H9 (cell line): ENCODE results near the gene CETP. TPM values are rescaled to one million over a fixed set of nuclear protein-coding genes. Genes with fewer than 3 reads are reported as not detected.

Experiments
- DNase-seq: peaks from one replicate; pipeline ENCODE4 v3.0.0-alpha.2; 2017
- H2AFZ ChIP-seq: one replicate; pipeline ENCODE4 v1.6.1; 2013; ENCODE audit warnings: mild to moderate bottlenecking, low read length, control low read depth, moderate library complexity
- H2AK5ac ChIP-seq: 2 replicates; pipeline ENCODE4 v1.6.1; 2013; ENCODE audit warnings: low read length, control low read depth, mixed read lengths; ENCODE audit not compliant: insufficient read length
- H2BK120ac ChIP-seq: one replicate; pipeline ENCODE4 v1.6.1; 2013; ENCODE audit warnings: low read depth, mild to moderate bottlenecking, low read length, control low read depth, inconsistent platforms; ENCODE audit not compliant: poor library complexity, severe bottlenecking
- H2BK12ac ChIP-seq: 2 replicates; pipeline ENCODE4 v1.6.1; 2013; ENCODE audit warnings: low read length, control low read depth, mixed read lengths, low read depth; ENCODE audit not compliant: insufficient read length
- H2BK15ac ChIP-seq: 2 replicates; pipeline ENCODE4 v1.6.1; 2013; ENCODE audit warnings: low read depth, low read length, control low read depth
- H2BK20ac ChIP-seq: one replicate; pipeline ENCODE4 v1.6.1; 2013; ENCODE audit warnings: low read depth, mild to moderate bottlenecking, low read length, control low read depth, inconsistent platforms; ENCODE audit not compliant: poor library complexity, severe bottlenecking
- H2BK5ac ChIP-seq: 2 replicates; pipeline ENCODE4 v1.6.1; 2013; ENCODE audit warnings: low read length, control low read depth, mixed read lengths; ENCODE audit not compliant: insufficient read length
- H3K14ac ChIP-seq: 2 replicates; pipeline ENCODE4 v1.6.1; 2013; ENCODE audit warnings: low read length, control low read depth; ENCODE audit not compliant: insufficient read depth
- H3K18ac ChIP-seq: 2 replicates; pipeline ENCODE4 v1.6.1; 2013; ENCODE audit warnings: low read depth, mild to moderate bottlenecking, mixed read lengths, low read length, control low read depth; ENCODE audit not compliant: insufficient read length
- H3K23ac ChIP-seq: 2 replicates; pipeline ENCODE4 v1.6.1; 2013; ENCODE audit warnings: low read length, control low read depth, mixed read lengths, low read depth; ENCODE audit not compliant: insufficient read length
- H3K23me2 ChIP-seq: 2 replicates; pipeline ENCODE4 v1.6.1; 2013; ENCODE audit warnings: low read depth, mild to moderate bottlenecking, mixed read lengths, low read length, control low read depth; ENCODE audit not compliant: insufficient read length, poor library complexity, severe bottlenecking
- H3K27ac ChIP-seq: 2 replicates; pipeline ENCODE4 v1.5.1; 2013; ENCODE audit warnings: low read length, control low read depth, mixed read lengths, low read depth; ENCODE audit not compliant: insufficient read length
- H3K27me3 ChIP-seq: 2 replicates; pipeline ENCODE4 v1.6.1; 2013; ENCODE audit warnings: low read length, control low read depth, inconsistent platforms; ENCODE audit not compliant: insufficient read depth
- H3K4ac ChIP-seq: 2 replicates; pipeline ENCODE4 v1.6.1; 2013; ENCODE audit warnings: low read depth, mild to moderate bottlenecking, control low read depth, inconsistent platforms, low read length, moderate library complexity
- H3K4me1 ChIP-seq: 2 replicates; pipeline ENCODE4 v1.6.1; 2013; ENCODE audit warnings: low read length, control low read depth, inconsistent platforms; ENCODE audit not compliant: insufficient read depth
- H3K4me2 ChIP-seq: 2 replicates; pipeline ENCODE4 v1.6.1; 2013; ENCODE audit warnings: low read length, control low read depth, mixed read lengths; ENCODE audit not compliant: insufficient read length, insufficient read depth
- H3K56ac ChIP-seq: 2 replicates; pipeline ENCODE4 v1.6.1; 2013; ENCODE audit warnings: low read depth, mild to moderate bottlenecking, mixed read lengths, low read length, control low read depth; ENCODE audit not compliant: insufficient read length
- H3K79me1 ChIP-seq: 2 replicates; pipeline ENCODE4 v1.6.1; 2013; ENCODE audit warnings: low read depth, mild to moderate bottlenecking, moderate library complexity, low read length, control low read depth, inconsistent platforms; ENCODE audit not compliant: insufficient read depth, poor library complexity, severe bottlenecking
- H3K79me2 ChIP-seq: 2 replicates; pipeline ENCODE4 v1.6.1; 2013; ENCODE audit warnings: low read length, control low read depth, inconsistent platforms; ENCODE audit not compliant: insufficient read depth
- H3K9ac ChIP-seq: 2 replicates; pipeline ENCODE4 v1.6.1; 2013; ENCODE audit warnings: low read length, control low read depth, mixed read lengths; ENCODE audit not compliant: insufficient read length; ENCODE audit errors: extremely low read depth
- H3K9me3 ChIP-seq: one replicate; pipeline ENCODE4 v1.6.1; 2013; ENCODE audit warnings: low read depth, low read length, inconsistent platforms; ENCODE audit not compliant: control insufficient read depth
- H3T11ph ChIP-seq: one replicate; pipeline ENCODE4 v1.6.1; 2013; ENCODE audit warnings: mild to moderate bottlenecking, low read length, control low read depth, inconsistent platforms
- H4K20me1 ChIP-seq: one replicate; pipeline ENCODE4 v1.6.1; 2013; ENCODE audit not compliant: control insufficient read depth, insufficient read length, insufficient read depth
- H4K5ac ChIP-seq: 2 replicates; pipeline ENCODE4 v1.6.1; 2013; ENCODE audit warnings: low read depth, mild to moderate bottlenecking, mixed read lengths, low read length, control low read depth; ENCODE audit not compliant: insufficient read length
- H4K8ac ChIP-seq: replicated peaks from 2 replicates; pipeline ENCODE4 v1.6.1; 2013; ENCODE audit warnings: low read length, control low read depth, mixed read lengths, low read depth; ENCODE audit not compliant: insufficient read length
- H4K91ac ChIP-seq: 2 replicates; pipeline ENCODE4 v1.6.1; 2013; ENCODE audit warnings: low read depth, mild to moderate bottlenecking, moderate library complexity, mixed read lengths, low read length, control low read depth; ENCODE audit not compliant: insufficient read length
- H3K27ac Mint-ChIP-seq, 3 experiments: 2 replicates in 2 of 3; 3 replicates in 1 of 3; pipeline ENCODE4 v1.8.0; 2020 to 2021; ENCODE audit warnings: mixed read lengths in 3 of 3, mild to moderate bottlenecking in 1 of 3, moderate library complexity in 1 of 3
- H3K27me3 Mint-ChIP-seq: 2 replicates; pipeline ENCODE4 v1.8.0; 2021; ENCODE audit warnings: low read depth, mild to moderate bottlenecking, moderate library complexity, mixed read lengths
- H3K36me3 Mint-ChIP-seq, 3 experiments: 2 replicates in 2 of 3; 3 replicates in 1 of 3; pipeline ENCODE4 v1.8.0; 2020 to 2021; ENCODE audit warnings: low read depth in 3 of 3, mixed read lengths in 3 of 3; ENCODE audit not compliant: insufficient read depth in 1 of 3
- H3K4me1 Mint-ChIP-seq, 2 experiments: 2 replicates each; pipeline ENCODE4 v1.8.0; 2020; ENCODE audit warnings: mixed read lengths in 2 of 2
- H3K4me3 Mint-ChIP-seq, 2 experiments: 2 replicates in 1 of 2; 3 replicates in 1 of 2; pipeline ENCODE4 v1.8.0; 2020 to 2021; ENCODE audit warnings: mild to moderate bottlenecking in 2 of 2, mixed read lengths in 2 of 2, moderate library complexity in 1 of 2
- H3K9me3 Mint-ChIP-seq, 2 experiments: 2 replicates in 1 of 2; 3 replicates in 1 of 2; pipeline ENCODE4 v1.8.0; 2020; ENCODE audit warnings: mild to moderate bottlenecking in 2 of 2, mixed read lengths in 2 of 2, moderate library complexity in 1 of 2
- CTCF ChIP-seq: fragments of 200-600 bp; sonication (generic); conservative IDR thresholded peaks from 3 replicates; pipeline ENCODE4 v1.8.0; 2021; ENCODE audit warnings: antibody characterized with exemption, mild to moderate bottlenecking
- WGBS: extraction: QIAGEN DNeasy Blood & Tissue Kit; methylation state at CpG from one replicate; pipeline ENCODE4 v1.1.7; 2013; ENCODE audit warnings: missing lambda C conversion rate, low lambda C conversion rate, mixed read lengths; ENCODE audit not compliant: insufficient read length; ENCODE audit errors: extremely low coverage; 5-methylcytosine and 5-hydroxymethylcytosine counted together
- total RNA-seq: library from RNA; stranded (reverse); gene quantifications from 2 replicates; pipeline ENCODE4 v1.2.1, GENCODE V29; 2021

CETP gene
- total RNA-seq, 1 experiment from 2014 or later = not detected

GRCh38 chr16:56980792-56981724 is 19.3 kb downstream of the CETP start:
- no peak overlapping the region for H4K91ac ChIP-seq
- no peak overlapping the region for H4K5ac ChIP-seq
- no peak overlapping the region for H2BK120ac ChIP-seq
- no peak overlapping the region for H3K27ac Mint-ChIP-seq
- no peak overlapping the region for H3K27ac ChIP-seq
- no peaks in the 10 kb centered on the region for H3K79me1 ChIP-seq
- H3K36me3 Mint-ChIP-seq = no peaks in the 10 kb centered on the region
- no peak overlapping the region for H2BK12ac ChIP-seq
- no peak overlapping the region for H3K4me3 Mint-ChIP-seq
- no peak overlapping the region for H3K4ac ChIP-seq
- no peak overlapping the region for H3T11ph ChIP-seq
- H3K23me2 ChIP-seq = no peaks in the 10 kb centered on the region
- H3K4me1 ChIP-seq = no peaks in the 10 kb centered on the region
- H4K8ac ChIP-seq = no peak overlapping the region
- no peak overlapping the region for H3K18ac ChIP-seq
- no peak overlapping the region for H2BK15ac ChIP-seq
- H3K27me3 Mint-ChIP-seq = no peaks in the 10 kb centered on the region; the same call in none of the 2 replicates
- no peak overlapping the region for H3K4me2 ChIP-seq
- H3K9me3 Mint-ChIP-seq = no peaks in the 10 kb centered on the region
- no peak overlapping the region for H2BK20ac ChIP-seq
- no peak overlapping the region for H3K56ac ChIP-seq
- no peak overlapping the region for H3K14ac ChIP-seq
- H4K20me1 ChIP-seq = no peaks in the 10 kb centered on the region
- H2AFZ ChIP-seq = no peak overlapping the region
- H3K9ac ChIP-seq = no peak overlapping the region
- no CpG with 5 or more reads among the region's 16 CpGs for WGBS
- no peak overlapping the region for H2AK5ac ChIP-seq
- H3K23ac ChIP-seq = no peak overlapping the region
- TF ChIP-seq CTCF = no peak
- H3K4me1 Mint-ChIP-seq = peaks cover 12 to 29% of the 10 kb centered on the region in 2 experiments
- H3K9me3 ChIP-seq = no peaks in the 10 kb centered on the region
- H3K27me3 ChIP-seq = no peaks in the 10 kb centered on the region
- H2BK5ac ChIP-seq = no peak overlapping the region
- no peak for DNase-seq
- no peaks in the 10 kb centered on the region for H3K79me2 ChIP-seq
